GM19238 (cell line): ENCODE results near the gene SEMA4C.

ENCODE experiments used
- DNase-seq: peaks from one replicate; pipeline ENCODE4 v3.0.0; 2011; ENCODE audit warnings: low spot score; ENCODE audit not compliant: insufficient read length

SEMA4C gene

GRCh38 chr2:96822786-96823185 lies 47.1 kb downstream of the SEMA4C start:
- no peak for DNase-seq

GRCh38 chr2:96821113-96821675 lies 48.7 kb downstream of the SEMA4C start:
- DNase-seq = no peak

GRCh38 chr2:96819876-96820511 lies 49.9 kb downstream of the SEMA4C start:
- DNase-seq = no peak

- DNase-seq = no peak
Observed at GRCh38 chr2:96819128-96819875, 50.6 kb downstream of the SEMA4C start.

GRCh38 chr2:96817882-96818281 lies 52.0 kb downstream of the SEMA4C start:
- no peak for DNase-seq

GRCh38 chr2:96816836-96817702 lies 52.8 kb downstream of the SEMA4C start:
- peak; percentile 32 for DNase-seq

- DNase-seq = peak; percentile 100
Observed at GRCh38 chr2:96816127-96816835, 53.6 kb downstream of the SEMA4C start, which contains the start of gene CNNM3. Gene CNNM3, plus strand, starts transcription at chr2:96816268. Its CDS starts 10 bp downstream, at chr2:96816278.

GRCh38 chr2:96815326-96816126 lies 54.4 kb downstream of the SEMA4C start:
- DNase-seq = peak; percentile 49

- no peak for DNase-seq
Observed at GRCh38 chr2:96813656-96814055, 56.2 kb downstream of the SEMA4C start.

GRCh38 chr2:96811917-96812316 lies 58.0 kb downstream of the SEMA4C start:
- no peak for DNase-seq

GRCh38 chr2:96810783-96811192 lies 59.1 kb downstream of the SEMA4C start:
- DNase-seq = no peak

- DNase-seq = no peak
Observed at GRCh38 chr2:96809951-96810782, 59.7 kb downstream of the SEMA4C start.
